Neural progenitor cell (in vitro differentiated cells): ENCODE data around the gene CREB5. TPM values are rescaled to one million over a fixed set of nuclear protein-coding genes. Genes with fewer than 3 reads are reported as not detected.

Experiments used
- DNase-seq: peaks from one replicate; pipeline ENCODE4 v3.0.0-alpha.2; 2016; ENCODE audit warnings: low spot score
- H2AFZ ChIP-seq: fragments of 200-600 bp; sonication (generic); replicated peaks from 2 replicates; pipeline ENCODE4 v1.6.1; 2016; ENCODE audit warnings: antibody characterized with exemption
- H3F3A ChIP-seq: fragments of 200-600 bp; sonication (generic); 2 replicates; pipeline ENCODE4 v1.6.1; 2016; ENCODE audit warnings: antibody characterized with exemption, low read depth
- H3K27ac ChIP-seq: fragments of 200-600 bp; sonication (generic); 2 replicates; pipeline ENCODE4 v1.5.1; 2016; ENCODE audit warnings: mild to moderate bottlenecking
- H3K27me3 ChIP-seq: fragments of 200-600 bp; sonication (generic); 2 replicates; pipeline ENCODE4 v1.6.1; 2016; ENCODE audit warnings: mild to moderate bottlenecking, moderate library complexity
- H3K36me3 ChIP-seq: fragments of 200-600 bp; sonication (generic); 2 replicates; pipeline ENCODE4 v1.5.1; 2016
- H3K4me1 ChIP-seq: fragments of 200-600 bp; sonication (generic); 2 replicates; pipeline ENCODE4 v1.6.1; 2016; ENCODE audit warnings: mixed run types
- H3K4me2 ChIP-seq: fragments of 200-600 bp; sonication (generic); 2 replicates; pipeline ENCODE4 v1.6.1; 2016
- H3K4me3 ChIP-seq: fragments of 200-600 bp; sonication (generic); 2 replicates; pipeline ENCODE4 v1.5.1; 2016
- H3K79me2 ChIP-seq: fragments of 200-600 bp; sonication (generic); 2 replicates; pipeline ENCODE4 v1.6.1; 2016; ENCODE audit warnings: low read depth
- H3K9ac ChIP-seq: fragments of 200-600 bp; sonication (generic); 2 replicates; pipeline ENCODE4 v1.6.1; 2016
- H3K9me3 ChIP-seq: fragments of 200-600 bp; sonication (generic); 2 replicates; pipeline ENCODE4 v1.5.1; 2016; ENCODE audit warnings: low read depth
- H4K20me1 ChIP-seq: fragments of 200-600 bp; sonication (generic); 2 replicates; pipeline ENCODE4 v1.6.1; 2016; ENCODE audit warnings: low read depth
- H3K27ac Mint-ChIP-seq: 3 replicates; pipeline ENCODE4 v1.8.0; 2021; ENCODE audit warnings: mixed read lengths
- H3K27me3 Mint-ChIP-seq: 2 replicates; pipeline ENCODE4 v1.8.0; 2022; ENCODE audit warnings: low read depth, mild to moderate bottlenecking, inconsistent platforms, moderate library complexity, mixed read lengths; ENCODE audit not compliant: insufficient read depth
- H3K36me3 Mint-ChIP-seq: 3 replicates; pipeline ENCODE4 v1.8.0; 2021; ENCODE audit warnings: mixed read lengths
- H3K4me1 Mint-ChIP-seq: 3 replicates; pipeline ENCODE4 v1.8.0; 2021; ENCODE audit warnings: mixed read lengths
- H3K4me3 Mint-ChIP-seq: 3 replicates; pipeline ENCODE4 v1.8.0; 2021; ENCODE audit warnings: mild to moderate bottlenecking, moderate library complexity, mixed read lengths
- H3K9me3 Mint-ChIP-seq: 3 replicates; pipeline ENCODE4 v1.8.0; 2020; ENCODE audit warnings: mixed read lengths
- EZH2 ChIP-seq: fragments of 200-600 bp; sonication (generic); IDR thresholded peaks from 2 replicates; pipeline ENCODE4 v1.6.1; 2017; ENCODE audit warnings: antibody characterized with exemption, mild to moderate bottlenecking, moderate library complexity
- EZH2phosphoT487 ChIP-seq: fragments of 200-600 bp; sonication (generic); IDR thresholded peaks from 2 replicates; pipeline ENCODE4 v1.6.1; 2017; ENCODE audit warnings: antibody characterized with exemption
- total RNA-seq: library from RNA; depleted of rRNA; stranded (reverse); fragments of >200 nt; gene quantifications from 2 replicates; pipeline ENCODE4 v1.2.3, GENCODE V29; 2015; ENCODE audit warnings: low replicate concordance
- TF ChIP-seq, protein P1 (sequence below): fragments of 200-600 bp; sonication (generic); IDR thresholded peaks from 2 replicates; pipeline ENCODE4 v1.5.1; 2017; ENCODE audit warnings: antibody characterized with exemption, mild to moderate bottlenecking

The CREB5 gene
- total RNA-seq, 1 donor from 2014 or later: 1.2 TPM

DNA sequence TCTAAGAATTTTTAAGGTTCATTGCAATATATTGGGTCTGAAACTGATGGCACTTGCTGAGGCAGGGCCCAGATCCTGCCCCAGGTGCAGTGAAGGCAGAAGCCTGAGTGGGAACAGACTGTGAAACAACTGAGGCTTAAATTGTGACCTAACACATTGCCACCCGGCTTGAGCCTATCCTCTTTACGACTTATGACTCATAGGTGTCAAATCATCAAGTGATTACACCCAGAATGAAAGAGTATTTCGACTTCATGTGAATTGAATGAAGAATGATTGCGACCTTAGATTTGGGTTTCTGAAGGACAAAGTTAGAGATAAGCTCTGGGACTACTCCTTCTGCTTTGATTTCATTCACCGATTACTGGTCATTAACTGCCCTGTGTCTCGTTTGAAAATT lies 200.9 kb downstream of the CREB5 start:
- DNase-seq: no peak
- Histone ChIP-seq H3K9ac (no peak overlapping the region), H3K27ac (no peak overlapping the region), H3K36me3 (no peaks in the 10 kb centered on the region), H3K79me2 (no peaks in the 10 kb centered on the region), H3K4me2 (no peak overlapping the region), H3K27me3 (no peaks in the 10 kb centered on the region), H3K4me3 (no peak overlapping the region), H4K20me1 (no peaks in the 10 kb centered on the region), H3K9me3 (no peaks in the 10 kb centered on the region), H3F3A (no peaks in the 10 kb centered on the region), H2AFZ (no peak overlapping the region), H3K4me1 (no peaks in the 10 kb centered on the region)
- no peaks in the 10 kb centered on the region for H3K36me3 Mint-ChIP-seq
- no peaks in the 10 kb centered on the region for H3K9me3 Mint-ChIP-seq
- H3K4me1 Mint-ChIP-seq: no peaks in the 10 kb centered on the region
- peaks cover 2% of the 10 kb centered on the region for H3K27me3 Mint-ChIP-seq
- no peak overlapping the region for H3K27ac Mint-ChIP-seq
- TF ChIP-seq EZH2phosphoT487: no peak
- H3K4me3 Mint-ChIP-seq: no peak overlapping the region

DNA sequence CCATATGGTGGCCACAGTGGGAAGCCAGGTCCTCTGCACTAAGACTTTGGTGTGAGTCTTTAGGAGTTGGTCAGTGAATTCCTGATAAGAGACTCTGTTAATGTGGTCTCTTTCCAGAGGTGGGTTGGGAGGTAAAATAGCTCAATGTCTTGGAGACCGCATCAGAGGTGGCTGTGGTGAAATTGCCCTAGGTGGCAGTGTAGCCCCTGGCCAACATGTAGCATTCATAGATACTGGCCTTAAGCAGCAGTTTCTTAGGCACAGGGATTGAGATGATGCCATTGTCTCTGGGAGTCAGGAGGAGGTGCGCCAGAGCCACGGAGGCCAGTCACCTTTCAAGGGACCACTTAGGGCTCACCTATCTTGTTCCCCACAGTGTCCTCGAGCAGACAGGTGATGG lies 202.8 kb downstream of the CREB5 start:
- H3K4me2 ChIP-seq: no peak overlapping the region
- no peak for TF ChIP-seq EZH2
- TF ChIP-seq, protein P1, sequence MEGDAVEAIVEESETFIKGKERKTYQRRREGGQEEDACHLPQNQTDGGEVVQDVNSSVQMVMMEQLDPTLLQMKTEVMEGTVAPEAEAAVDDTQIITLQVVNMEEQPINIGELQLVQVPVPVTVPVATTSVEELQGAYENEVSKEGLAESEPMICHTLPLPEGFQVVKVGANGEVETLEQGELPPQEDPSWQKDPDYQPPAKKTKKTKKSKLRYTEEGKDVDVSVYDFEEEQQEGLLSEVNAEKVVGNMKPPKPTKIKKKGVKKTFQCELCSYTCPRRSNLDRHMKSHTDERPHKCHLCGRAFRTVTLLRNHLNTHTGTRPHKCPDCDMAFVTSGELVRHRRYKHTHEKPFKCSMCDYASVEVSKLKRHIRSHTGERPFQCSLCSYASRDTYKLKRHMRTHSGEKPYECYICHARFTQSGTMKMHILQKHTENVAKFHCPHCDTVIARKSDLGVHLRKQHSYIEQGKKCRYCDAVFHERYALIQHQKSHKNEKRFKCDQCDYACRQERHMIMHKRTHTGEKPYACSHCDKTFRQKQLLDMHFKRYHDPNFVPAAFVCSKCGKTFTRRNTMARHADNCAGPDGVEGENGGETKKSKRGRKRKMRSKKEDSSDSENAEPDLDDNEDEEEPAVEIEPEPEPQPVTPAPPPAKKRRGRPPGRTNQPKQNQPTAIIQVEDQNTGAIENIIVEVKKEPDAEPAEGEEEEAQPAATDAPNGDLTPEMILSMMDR: peak; percentile 56
- H3K9ac ChIP-seq: no peak overlapping the region
- H4K20me1 ChIP-seq: no peaks in the 10 kb centered on the region
- Mint-ChIP-seq H3K9me3 (no peaks in the 10 kb centered on the region), H3K27me3 (peaks cover under 1% of the 10 kb centered on the region), H3K4me3 (no peak overlapping the region), H3K36me3 (no peaks in the 10 kb centered on the region), H3K4me1 (no peaks in the 10 kb centered on the region), H3K27ac (no peak overlapping the region)
- H3K27ac ChIP-seq: no peak overlapping the region
- H3K4me1 ChIP-seq: no peaks in the 10 kb centered on the region
- no peaks in the 10 kb centered on the region for H3K9me3 ChIP-seq
- no peaks in the 10 kb centered on the region for H3F3A ChIP-seq
- DNase-seq: peak; percentile 57
- H3K79me2 ChIP-seq: no peaks in the 10 kb centered on the region
- H3K36me3 ChIP-seq: no peaks in the 10 kb centered on the region
- H2AFZ ChIP-seq: no peak overlapping the region
- H3K4me3 ChIP-seq: no peak overlapping the region
- no peaks in the 10 kb centered on the region for H3K27me3 ChIP-seq

DNA sequence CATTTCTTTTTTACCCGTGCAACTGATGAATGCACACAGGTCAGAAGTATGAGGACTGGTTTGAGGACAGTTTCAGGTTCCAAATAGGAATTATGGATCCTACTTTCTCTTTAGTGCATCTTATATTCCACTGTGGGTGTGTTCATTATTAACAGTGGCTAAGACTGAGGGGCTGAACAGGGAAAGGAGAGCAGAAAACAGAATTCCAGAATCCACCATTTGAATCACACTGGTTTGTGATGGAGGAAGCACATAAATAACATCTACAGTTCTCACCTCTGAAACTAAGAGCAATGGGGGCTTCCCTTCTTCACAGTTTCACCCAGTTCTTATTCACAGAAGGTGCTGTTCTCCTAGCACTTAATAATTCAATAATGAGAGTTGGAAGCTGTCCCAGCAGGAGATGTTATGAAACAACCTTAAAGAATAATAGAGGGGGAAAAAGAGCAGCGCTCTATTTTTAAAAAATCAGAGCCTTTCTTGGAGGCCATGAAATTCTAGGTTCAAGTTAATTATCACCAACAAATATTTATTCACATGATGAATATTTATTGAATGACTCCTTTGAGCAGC lies 205.1 kb downstream of the CREB5 start:
- no peak for DNase-seq
- H3K79me2 ChIP-seq: no peaks in the 10 kb centered on the region
- Mint-ChIP-seq H3K27me3 (no peaks in the 10 kb centered on the region), H3K4me3 (no peak overlapping the region), H3K27ac (no peak overlapping the region), H3K4me1 (no peaks in the 10 kb centered on the region), H3K9me3 (no peaks in the 10 kb centered on the region), H3K36me3 (no peaks in the 10 kb centered on the region)
- no peak overlapping the region for H3K27ac ChIP-seq
- no peaks in the 10 kb centered on the region for H3K27me3 ChIP-seq
- no peak overlapping the region for H3K9ac ChIP-seq
- TF ChIP-seq EZH2phosphoT487: no peak
- H3K4me2 ChIP-seq: no peak overlapping the region
- H3K9me3 ChIP-seq: no peaks in the 10 kb centered on the region
- no peak overlapping the region for H3K4me3 ChIP-seq
- H4K20me1 ChIP-seq: no peaks in the 10 kb centered on the region
- H3K36me3 ChIP-seq: no peaks in the 10 kb centered on the region
- H2AFZ ChIP-seq: no peak overlapping the region
- H3F3A ChIP-seq: no peaks in the 10 kb centered on the region
- no peaks in the 10 kb centered on the region for H3K4me1 ChIP-seq

DNA sequence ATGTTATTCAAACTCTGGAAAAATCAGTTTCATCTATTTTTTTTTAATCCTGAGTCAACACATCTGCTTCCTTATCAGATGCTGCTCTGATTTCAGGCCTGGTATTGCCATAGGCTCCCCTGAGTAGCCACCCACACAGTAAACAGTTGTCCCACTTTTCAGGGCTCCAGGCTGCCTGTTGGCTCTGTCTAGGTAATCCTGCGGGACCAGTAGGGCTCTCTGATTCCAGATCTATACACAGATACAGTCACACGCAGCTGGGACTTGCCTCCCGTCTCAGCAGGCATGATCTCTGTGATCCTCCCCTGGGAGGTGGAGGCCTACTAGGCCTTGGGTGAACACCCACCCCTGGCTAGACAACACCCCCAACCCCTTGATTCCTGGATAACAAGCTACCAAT lies 206.1 kb downstream of the CREB5 start:
- Histone ChIP-seq H3K27ac (no peak overlapping the region), H3K4me2 (no peak overlapping the region)
- no peak overlapping the region for H3K4me3 Mint-ChIP-seq

More for the DNA sequence above, 206.1 kb downstream of the CREB5 start:
- H3K4me3 ChIP-seq: no peak overlapping the region
- no peak for DNase-seq
- no peaks in the 10 kb centered on the region for H3K9me3 Mint-ChIP-seq
- no peak overlapping the region for H3K27ac Mint-ChIP-seq
- no peaks in the 10 kb centered on the region for H3K27me3 ChIP-seq
- H2AFZ ChIP-seq: no peak overlapping the region
- no peaks in the 10 kb centered on the region for H3K79me2 ChIP-seq
- no peaks in the 10 kb centered on the region for H3K9me3 ChIP-seq
- no peaks in the 10 kb centered on the region for H3K36me3 Mint-ChIP-seq
- TF ChIP-seq, protein P1: no peak
- TF ChIP-seq EZH2phosphoT487: no peak
- TF ChIP-seq EZH2: no peak
- no peaks in the 10 kb centered on the region for H4K20me1 ChIP-seq
- H3K9ac ChIP-seq: no peak overlapping the region
- H3K4me1 Mint-ChIP-seq: no peaks in the 10 kb centered on the region
- H3F3A ChIP-seq: no peaks in the 10 kb centered on the region
- H3K4me1 ChIP-seq: no peaks in the 10 kb centered on the region
- H3K36me3 ChIP-seq: no peaks in the 10 kb centered on the region
- H3K27me3 Mint-ChIP-seq: no peaks in the 10 kb centered on the region
